Measurements from ENCODE around the gene XKRX. TPM values are rescaled to one million over a fixed set of nuclear protein-coding genes. Genes with fewer than 3 reads are reported as not detected.

The XKRX gene
- total RNA-seq, 2 donors from 2014 or later: 0.36 to 0.85 TPM

DNA sequence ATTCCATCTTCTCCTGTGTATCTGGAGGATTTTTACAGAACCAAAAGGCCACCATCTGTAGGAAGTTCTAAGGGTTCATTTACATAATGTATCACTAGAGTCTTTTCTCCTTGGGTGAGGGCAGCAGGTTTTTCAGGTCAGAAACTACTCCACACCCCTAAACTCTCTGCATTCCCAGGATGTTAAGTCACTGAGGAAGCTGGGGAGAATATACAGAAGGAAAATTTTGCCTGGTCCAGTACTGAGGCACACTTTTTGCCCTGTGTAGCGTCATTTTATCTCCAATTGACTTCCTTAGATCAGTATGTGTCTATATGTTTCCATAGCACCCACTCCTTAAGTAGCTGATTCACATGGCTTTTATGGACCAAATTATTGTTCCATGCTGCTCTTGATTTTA lies 17.0 kb downstream of the XKRX start:
- Histone ChIP-seq H3K9me3 (no peaks in the 10 kb centered on the region), H3K27me3 (replicated peaks; ENCODE audit: insufficient read depth) (no peaks in the 10 kb centered on the region), H3K27ac (no peak overlapping the region), H3K36me3 (no peaks in the 10 kb centered on the region), H3K4me3 (no peak overlapping the region), H3K4me1 (replicated peaks) (no peaks in the 10 kb centered on the region)
- no peak for TF ChIP-seq POLR2A (IDR thresholded peaks at IDR 0.05)
- DNase-seq (ENCODE audit: low spot score): no peak
- 79% methylated on average over 1 of the region's 1 CpG for WGBS
- intact Hi-C loops (cut with DNase I): no loop called here

DNA sequence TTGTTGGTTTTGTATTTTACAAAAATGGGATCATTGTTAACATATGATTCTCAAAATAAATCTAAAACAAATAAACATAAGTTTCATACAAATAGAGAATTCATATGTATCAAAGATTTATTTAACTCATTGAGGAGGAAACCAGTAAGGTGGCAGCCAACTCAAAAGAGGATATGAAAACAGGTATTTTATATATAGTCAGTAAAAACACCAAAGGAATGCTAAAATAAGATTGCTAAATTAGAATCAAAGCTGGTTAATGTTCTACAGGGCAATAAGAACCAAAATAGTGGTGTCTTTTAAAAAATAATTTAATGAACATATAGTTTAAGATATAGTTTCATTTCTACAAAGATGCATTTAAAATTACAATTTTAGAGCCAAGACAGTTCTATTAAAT lies 23.1 kb downstream of the XKRX start:
- Histone ChIP-seq H3K4me1 (replicated peaks) (no peaks in the 10 kb centered on the region), H3K27me3 (replicated peaks; ENCODE audit: insufficient read depth) (no peaks in the 10 kb centered on the region), H3K27ac (no peak overlapping the region), H3K4me3 (no peak overlapping the region), H3K36me3 (no peaks in the 10 kb centered on the region), H3K9me3 (no peaks in the 10 kb centered on the region)
- intact Hi-C loops (cut with DNase I): no loop called here
- no peak for DNase-seq (ENCODE audit: low spot score)
- TF ChIP-seq, protein P1, sequence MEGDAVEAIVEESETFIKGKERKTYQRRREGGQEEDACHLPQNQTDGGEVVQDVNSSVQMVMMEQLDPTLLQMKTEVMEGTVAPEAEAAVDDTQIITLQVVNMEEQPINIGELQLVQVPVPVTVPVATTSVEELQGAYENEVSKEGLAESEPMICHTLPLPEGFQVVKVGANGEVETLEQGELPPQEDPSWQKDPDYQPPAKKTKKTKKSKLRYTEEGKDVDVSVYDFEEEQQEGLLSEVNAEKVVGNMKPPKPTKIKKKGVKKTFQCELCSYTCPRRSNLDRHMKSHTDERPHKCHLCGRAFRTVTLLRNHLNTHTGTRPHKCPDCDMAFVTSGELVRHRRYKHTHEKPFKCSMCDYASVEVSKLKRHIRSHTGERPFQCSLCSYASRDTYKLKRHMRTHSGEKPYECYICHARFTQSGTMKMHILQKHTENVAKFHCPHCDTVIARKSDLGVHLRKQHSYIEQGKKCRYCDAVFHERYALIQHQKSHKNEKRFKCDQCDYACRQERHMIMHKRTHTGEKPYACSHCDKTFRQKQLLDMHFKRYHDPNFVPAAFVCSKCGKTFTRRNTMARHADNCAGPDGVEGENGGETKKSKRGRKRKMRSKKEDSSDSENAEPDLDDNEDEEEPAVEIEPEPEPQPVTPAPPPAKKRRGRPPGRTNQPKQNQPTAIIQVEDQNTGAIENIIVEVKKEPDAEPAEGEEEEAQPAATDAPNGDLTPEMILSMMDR (IDR thresholded peaks at IDR 0.05): no peak

DNA sequence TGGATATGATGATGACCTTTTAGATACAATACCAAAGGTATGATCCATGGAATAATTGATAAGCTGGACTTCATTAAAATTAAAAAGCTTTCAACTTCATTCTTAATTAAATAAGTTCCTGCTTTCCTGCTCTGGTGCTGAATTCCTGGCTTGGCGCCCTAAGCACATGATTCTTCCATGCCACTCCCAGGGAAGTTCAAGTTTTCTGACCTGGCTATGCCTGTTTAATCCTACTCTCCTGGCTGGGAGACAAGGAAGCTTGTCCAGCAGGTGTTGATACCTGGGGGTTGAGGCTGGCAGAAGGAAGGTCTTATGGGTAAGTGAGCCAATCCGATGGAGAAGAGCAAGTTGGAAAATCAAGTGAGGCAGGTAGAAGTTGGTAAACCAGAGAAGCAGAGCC lies 24.3 kb downstream of the XKRX start:
- no peak for DNase-seq (ENCODE audit: low spot score)
- H3K4me1 ChIP-seq (replicated peaks): no peaks in the 10 kb centered on the region
- TF ChIP-seq POLR2AphosphoS5 (IDR thresholded peaks at IDR 0.05) (no peak), POLR2A (IDR thresholded peaks at IDR 0.05) (no peak)
- TF ChIP-seq, protein P1 (IDR thresholded peaks at IDR 0.05): no peak
- no peak overlapping the region for H3K4me3 ChIP-seq
- H3K27me3 ChIP-seq (replicated peaks; ENCODE audit: insufficient read depth): no peaks in the 10 kb centered on the region
- WGBS: 100% methylated on average over 1 of the region's 2 CpGs
- intact Hi-C loops (cut with DNase I): no loop called here
- no peaks in the 10 kb centered on the region for H3K36me3 ChIP-seq
- no peak overlapping the region for H3K27ac ChIP-seq
- H3K9me3 ChIP-seq: no peaks in the 10 kb centered on the region

DNA sequence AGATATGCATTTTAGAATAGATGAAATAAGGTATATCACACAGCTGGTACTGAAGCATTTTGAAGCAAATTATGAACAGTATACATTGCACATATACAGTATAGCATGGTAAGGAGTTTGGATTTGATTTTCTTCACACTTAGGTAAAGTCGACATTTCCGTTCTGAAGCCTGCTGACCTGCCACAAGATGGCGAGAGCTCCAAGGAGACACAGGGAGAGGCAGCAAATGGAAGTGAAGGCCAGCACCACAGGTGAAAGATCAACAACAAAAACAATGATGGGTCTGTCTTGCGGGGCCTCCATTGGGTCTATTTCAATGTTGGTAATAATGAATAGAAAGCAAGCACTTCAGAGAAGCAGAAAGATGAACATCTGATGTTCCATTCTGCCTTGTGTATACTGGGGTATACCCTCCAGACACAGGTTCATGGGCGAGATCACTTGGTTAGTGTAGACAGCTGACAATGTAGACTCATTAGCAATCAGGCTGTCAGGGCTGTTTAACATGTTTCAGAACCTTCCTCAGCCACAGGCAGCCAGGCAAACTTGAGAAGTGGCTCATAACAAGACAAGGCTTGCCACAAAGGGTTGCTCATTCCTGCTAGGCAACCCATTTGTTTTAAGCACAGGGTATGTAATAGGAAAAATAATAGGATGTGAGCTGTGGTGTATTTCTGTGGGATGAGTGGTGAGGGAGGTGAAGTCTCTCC lies 33.2 kb downstream of the XKRX start:
- intact Hi-C loops (cut with DNase I): loop anchor here (10.0 kb wide), 1 partner anchor 309 kb away; no protein-coding TSS in a partner anchor
- no peaks in the 10 kb centered on the region for H3K4me1 ChIP-seq (replicated peaks)
- no peaks in the 10 kb centered on the region for H3K36me3 ChIP-seq
- H3K4me3 ChIP-seq: no peak overlapping the region
- H3K27me3 ChIP-seq (replicated peaks; ENCODE audit: insufficient read depth): no peaks in the 10 kb centered on the region
- no peaks in the 10 kb centered on the region for H3K9me3 ChIP-seq
- no peak overlapping the region for H3K27ac ChIP-seq
- TF ChIP-seq, protein P1 (IDR thresholded peaks at IDR 0.05): peak in 2 of 4 experiments; percentile 26 to 34
- TF ChIP-seq POLR2A (IDR thresholded peaks at IDR 0.05) (no peak), POLR2AphosphoS5 (IDR thresholded peaks at IDR 0.05) (no peak)
- WGBS: 34% methylated on average over 5 of the region's 5 CpGs
- no peak for DNase-seq (ENCODE audit: low spot score)

DNA sequence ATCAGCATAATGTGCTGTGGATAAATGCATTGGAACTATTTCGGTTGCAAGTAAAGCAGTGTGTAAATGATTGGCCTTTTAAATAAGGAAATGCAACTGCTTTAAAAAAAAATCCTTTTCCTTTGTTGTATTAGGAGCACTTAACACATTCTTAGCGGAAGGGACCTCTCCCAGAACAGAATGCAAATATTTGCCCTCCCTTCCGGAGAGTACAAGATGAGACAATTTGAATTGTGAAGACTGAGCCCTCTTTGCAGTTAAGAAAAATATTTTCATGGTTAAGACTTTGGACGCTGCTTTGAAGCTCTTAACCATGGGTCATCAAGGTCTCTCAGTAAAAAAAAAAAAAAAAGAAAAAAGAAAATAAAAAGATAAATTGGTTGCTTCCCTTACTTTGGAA lies 45.1 kb downstream of the XKRX start:
- TF ChIP-seq POLR2AphosphoS5 (IDR thresholded peaks at IDR 0.05) (no peak), POLR2A (IDR thresholded peaks at IDR 0.05) (no peak)
- TF ChIP-seq, protein P1 (IDR thresholded peaks at IDR 0.05): no peak
- DNase-seq (ENCODE audit: low spot score): no peak
- H3K27me3 ChIP-seq (replicated peaks; ENCODE audit: insufficient read depth): no peaks in the 10 kb centered on the region
- no peak overlapping the region for H3K27ac ChIP-seq
- 24% methylated on average over 4 of the region's 4 CpGs for WGBS
- no peak overlapping the region for H3K4me3 ChIP-seq
- no peaks in the 10 kb centered on the region for H3K4me1 ChIP-seq (replicated peaks)
- intact Hi-C loops (cut with DNase I): no loop called here
- H3K9me3 ChIP-seq: no peaks in the 10 kb centered on the region
- H3K36me3 ChIP-seq: no peaks in the 10 kb centered on the region

Measured in prostate gland (tissue), 2 donors.